ENCODE data around the gene EPHA7. TPM values are rescaled to one million over a fixed set of nuclear protein-coding genes. Genes with fewer than 3 reads are reported as not detected.

The EPHA7 gene
- total and polyA plus RNA-seq, 4 donors, result under 0.01 to 0.37 (median 0.01) TPM; not detected in 1

- H3K27ac ChIP-seq (ENCODE audit: low read depth in 1 of 2, low read length in 2 of 2), result no peak overlapping the region
- TF ChIP-seq GABPA (IDR thresholded peaks at IDR 0.05 in 1 of 2, conservative IDR thresholded peaks at IDR 0.05 in 1 of 2), result no peak
- no peak for TF ChIP-seq ZBTB33 (IDR thresholded peaks at IDR 0.05)
- TF ChIP-seq RAD21 (IDR thresholded peaks at IDR 0.05), result no peak
- TF ChIP-seq FOXA2 (IDR thresholded peaks at IDR 0.05), result no peak
- TF ChIP-seq MAX (IDR thresholded peaks at IDR 0.05), result no peak
- TF ChIP-seq HNF4A (conservative IDR thresholded peaks at IDR 0.05), result no peak
- TF ChIP-seq TAF1 (conservative IDR thresholded peaks at IDR 0.05), result no peak
- no peak for TF ChIP-seq JUND (IDR thresholded peaks at IDR 0.05)
- no peak for TF ChIP-seq FOXA1 (IDR thresholded peaks at IDR 0.05)
- TF ChIP-seq NR2F2 (IDR thresholded peaks at IDR 0.05), result no peak
- H3K4me3 ChIP-seq (ENCODE audit: low read depth in 1 of 3, low read length in 3 of 3), result no peak overlapping the region
- no peak for DNase-seq (ENCODE audit: low spot score)
- 72% methylated on average over 4 of the region's 4 CpGs for WGBS
- no peaks in the 10 kb centered on the region for H3K9me3 ChIP-seq (ENCODE audit: control insufficient read depth in 4 of 4, low read length in 3 of 4)
- no peaks in the 10 kb centered on the region for H3K27me3 ChIP-seq (ENCODE audit: control insufficient read depth in 4 of 4, insufficient read depth in 4 of 4, low read length in 3 of 4)
- H3K36me3 ChIP-seq (ENCODE audit: control insufficient read depth in 4 of 4, insufficient read depth in 3 of 4, low read depth in 1 of 4, low read length in 3 of 4), result no peaks in the 10 kb centered on the region
- H3K4me1 ChIP-seq (ENCODE audit: control insufficient read depth in 4 of 4, insufficient read depth in 4 of 4, low read length in 3 of 4), result no peaks in the 10 kb centered on the region
- H3K9ac ChIP-seq (ENCODE audit: low read depth in 1 of 2, low read length in 2 of 2), result no peak overlapping the region
Measured at GRCh38 chr6:93293460-93293859, 125.9 kb downstream of the EPHA7 start.

GRCh38 chr6:93282521-93283031 lies 136.8 kb downstream of the EPHA7 start:
- Histone ChIP-seq H3K36me3 (ENCODE audit: control insufficient read depth in 4 of 4, insufficient read depth in 3 of 4, low read depth in 1 of 4, low read length in 3 of 4) (no peaks in the 10 kb centered on the region), H3K4me1 (ENCODE audit: control insufficient read depth in 4 of 4, insufficient read depth in 4 of 4, low read length in 3 of 4) (no peaks in the 10 kb centered on the region), H3K9me3 (ENCODE audit: control insufficient read depth in 4 of 4, low read length in 3 of 4) (no peaks in the 10 kb centered on the region), H3K9ac (ENCODE audit: low read depth in 1 of 2, low read length in 2 of 2) (no peak overlapping the region), H3K27ac (ENCODE audit: low read depth in 1 of 2, low read length in 2 of 2) (no peak overlapping the region), H3K4me3 (ENCODE audit: low read depth in 1 of 3, low read length in 3 of 3) (no peak overlapping the region), H3K27me3 (ENCODE audit: control insufficient read depth in 4 of 4, insufficient read depth in 4 of 4, low read length in 3 of 4) (no peaks in the 10 kb centered on the region)
- DNase-seq (ENCODE audit: low spot score), result no peak
- no peak for TF ChIP-seq RAD21 (IDR thresholded peaks at IDR 0.05)
- TF ChIP-seq RXRA (IDR thresholded peaks at IDR 0.05), result no peak
- TF ChIP-seq GABPA (IDR thresholded peaks at IDR 0.05 in 1 of 2, conservative IDR thresholded peaks at IDR 0.05 in 1 of 2), result no peak
- no peak for TF ChIP-seq HNF4G (IDR thresholded peaks at IDR 0.05)
- TF ChIP-seq TAF1 (conservative IDR thresholded peaks at IDR 0.05), result no peak
- no peak for TF ChIP-seq EGR1 (IDR thresholded peaks at IDR 0.05; ENCODE audit: low read depth in 2 of 2)
- no peak for TF ChIP-seq ZBTB33 (IDR thresholded peaks at IDR 0.05)
- no peak for TF ChIP-seq SP1 (IDR thresholded peaks at IDR 0.05)
- no peak for TF ChIP-seq FOXA1 (IDR thresholded peaks at IDR 0.05)
- no peak for TF ChIP-seq FOXA2 (IDR thresholded peaks at IDR 0.05)
- no peak for TF ChIP-seq ATF3 (IDR thresholded peaks at IDR 0.05)
- TF ChIP-seq JUND (IDR thresholded peaks at IDR 0.05), result no peak
- TF ChIP-seq YY1 (IDR thresholded peaks at IDR 0.05), result no peak
- no peak for TF ChIP-seq REST (IDR thresholded peaks at IDR 0.05)
- TF ChIP-seq CTCF (IDR thresholded peaks at IDR 0.05; ENCODE audit: low read depth, low read length, missing input control), result no peak
- no peak for TF ChIP-seq HNF4A (conservative IDR thresholded peaks at IDR 0.05)
- 94% methylated on average over 28 of the region's 28 CpGs for WGBS

All from liver (tissue), 9 donors.